ENCODE measurements around the gene ACP6.

Gene ACP6

GRCh38 chr1:147612366-147612765 is 58.0 kb downstream of the ACP6 start:
- TF ChIP-seq CTCF (IDR thresholded peaks at IDR 0.05; ENCODE audit: low read depth, low read length), result no peak
- no peak for DNase-seq
- H3K9me3 ChIP-seq, result no peaks in the 10 kb centered on the region
- H3K36me3 ChIP-seq, result peaks cover 51% of the 10 kb centered on the region
- no peak overlapping the region for H3K4me3 ChIP-seq (ENCODE audit: low read depth, low read length)
- 0 out of 2 replicates have a peak, but pooled peaks cover 4% of the 10 kb centered on the region for H3K4me1 ChIP-seq
- H3K27me3 ChIP-seq, result no peaks in the 10 kb centered on the region

GRCh38 chr1:147611586-147611985 is 58.7 kb downstream of the ACP6 start:
- H3K9me3 ChIP-seq, result no peaks in the 10 kb centered on the region
- H3K36me3 ChIP-seq, result peaks cover 53% of the 10 kb centered on the region
- no peak for TF ChIP-seq CTCF (IDR thresholded peaks at IDR 0.05; ENCODE audit: low read depth, low read length)
- no peak overlapping the region for H3K4me3 ChIP-seq (ENCODE audit: low read depth, low read length)
- DNase-seq, result no peak
- 0 out of 2 replicates have a peak, but pooled peaks cover 4% of the 10 kb centered on the region for H3K4me1 ChIP-seq
- H3K27me3 ChIP-seq, result no peaks in the 10 kb centered on the region

- no peak for TF ChIP-seq CTCF (IDR thresholded peaks at IDR 0.05; ENCODE audit: low read depth, low read length)
- no peak for DNase-seq
- peaks cover 57% of the 10 kb centered on the region for H3K36me3 ChIP-seq
- H3K27me3 ChIP-seq, result no peaks in the 10 kb centered on the region
- H3K4me1 ChIP-seq, result 0 out of 2 replicates have a peak, but pooled peaks cover 4% of the 10 kb centered on the region
- H3K9me3 ChIP-seq, result no peaks in the 10 kb centered on the region
- no peak overlapping the region for H3K4me3 ChIP-seq (ENCODE audit: low read depth, low read length)
Measured at GRCh38 chr1:147611021-147611426, 59.3 kb downstream of the ACP6 start.

GRCh38 chr1:147609358-147609757 is 61.0 kb downstream of the ACP6 start:
- no peaks in the 10 kb centered on the region for H3K27me3 ChIP-seq
- DNase-seq, result no peak
- H3K9me3 ChIP-seq, result no peaks in the 10 kb centered on the region
- no peak for TF ChIP-seq CTCF (IDR thresholded peaks at IDR 0.05; ENCODE audit: low read depth, low read length)
- H3K36me3 ChIP-seq, result peaks cover 54% of the 10 kb centered on the region
- H3K4me3 ChIP-seq (ENCODE audit: low read depth, low read length), result no peak overlapping the region
- 0 out of 2 replicates have a peak, but pooled peaks cover 4% of the 10 kb centered on the region for H3K4me1 ChIP-seq

GRCh38 chr1:147608596-147608995 is 61.7 kb downstream of the ACP6 start:
- peaks cover 47% of the 10 kb centered on the region for H3K36me3 ChIP-seq
- DNase-seq, result no peak
- TF ChIP-seq CTCF (IDR thresholded peaks at IDR 0.05; ENCODE audit: low read depth, low read length), result no peak
- no peak overlapping the region for H3K4me3 ChIP-seq (ENCODE audit: low read depth, low read length)
- no peaks in the 10 kb centered on the region for H3K9me3 ChIP-seq
- 0 out of 2 replicates have a peak, but pooled peaks cover 4% of the 10 kb centered on the region for H3K4me1 ChIP-seq
- H3K27me3 ChIP-seq, result no peaks in the 10 kb centered on the region

- no peak for TF ChIP-seq CTCF (IDR thresholded peaks at IDR 0.05; ENCODE audit: low read depth, low read length)
- Histone ChIP-seq H3K27me3 (no peaks in the 10 kb centered on the region), H3K4me1 (peaks cover 8% of the 10 kb centered on the region; the same call in 1 of the 2 replicates), H3K36me3 (peaks cover 30% of the 10 kb centered on the region), H3K9me3 (no peaks in the 10 kb centered on the region), H3K4me3 (ENCODE audit: low read depth, low read length) (no peak overlapping the region)
- DNase-seq, result no peak
Measured at GRCh38 chr1:147605591-147605990, 64.7 kb downstream of the ACP6 start.
